ENCODE data around the gene ACSL3.

GRCh38 chr2:222813177-222813843 is 47.5 kb upstream of the ACSL3 start:
- TF ChIP-seq ARNTL (CRISPR knock-in tag; IDR thresholded peaks at IDR 0.05; ENCODE audit: borderline replicate concordance, low read depth) = no peak
- no peak for TF ChIP-seq TSHZ2 (CRISPR knock-in tag; IDR thresholded peaks at IDR 0.05)
- TF ChIP-seq CREB5 (CRISPR knock-in tag; IDR thresholded peaks at IDR 0.05; ENCODE audit: low read depth) = no peak
- no peak for TF ChIP-seq GLIS3 (CRISPR knock-in tag; IDR thresholded peaks at IDR 0.05)
- TF ChIP-seq PPARA (CRISPR knock-in tag; IDR thresholded peaks at IDR 0.05; ENCODE audit: borderline replicate concordance) = no peak
- TF ChIP-seq ESRRG (CRISPR knock-in tag; IDR thresholded peaks at IDR 0.05) = no peak
- TF ChIP-seq ISL1 (CRISPR knock-in tag; IDR thresholded peaks at IDR 0.05) = no peak

Measured in SK-N-SH treated with all-trans-retinoic acid at 6 μM for 48 hours (cell line).